Stimulated activated CD4-positive, alpha-beta T cell treated with anti-CD3 and anti-CD28 coated beads, TNF-alpha, amount 100 ng/mL, for 48 hours (primary cell): Measurements from ENCODE around the gene GRID2.
"Not testable (repeated sequence)": the region's sequence is repeated elsewhere in the genome, so short reads cannot be mapped to it uniquely, and the experiment has no call there.

ENCODE experiments used
- DNase-seq, 3 donors: peaks; one replicate each; pipeline ENCODE4 v3.0.0-alpha.2; 2020; ENCODE audit warnings: low read depth in 3 of 3

The GRID2 gene

GRCh38 chr4:92438722-92439121 lies 135.0 kb downstream of the GRID2 start:
- not testable (repeated sequence) for DNase-seq

GRCh38 chr4:92442131-92442530 lies 138.4 kb downstream of the GRID2 start:
- DNase-seq, result not testable (repeated sequence)

- DNase-seq, result not testable (repeated sequence)
Measured at GRCh38 chr4:92444143-92444843, 140.5 kb downstream of the GRID2 start.

- DNase-seq, result no peak
Measured at GRCh38 chr4:92445127-92445526, 141.4 kb downstream of the GRID2 start.

- no peak for DNase-seq
Measured at GRCh38 chr4:92447255-92447905, 143.6 kb downstream of the GRID2 start.

GRCh38 chr4:92448176-92448575 lies 144.4 kb downstream of the GRID2 start:
- not testable (repeated sequence) for DNase-seq

GRCh38 chr4:92450694-92451093 lies 146.9 kb downstream of the GRID2 start:
- DNase-seq, result no peak

- no peak for DNase-seq
Measured at GRCh38 chr4:92451782-92452181, 148.0 kb downstream of the GRID2 start.

- DNase-seq, result not testable (repeated sequence)
Measured at GRCh38 chr4:92452383-92452782, 148.6 kb downstream of the GRID2 start.

- DNase-seq, result no peak
Measured at GRCh38 chr4:92455329-92455839, 151.6 kb downstream of the GRID2 start.

GRCh38 chr4:92455951-92456350 lies 152.2 kb downstream of the GRID2 start:
- DNase-seq, result no peak

- no peak for DNase-seq
Measured at GRCh38 chr4:92461732-92462131, 158.0 kb downstream of the GRID2 start.

GRCh38 chr4:92477298-92477697 lies 173.5 kb downstream of the GRID2 start:
- DNase-seq, result no peak

- DNase-seq, result no peak
Measured at GRCh38 chr4:92483341-92483740, 179.6 kb downstream of the GRID2 start.

- DNase-seq, result no peak
Measured at GRCh38 chr4:92488496-92488895, 184.7 kb downstream of the GRID2 start.

- DNase-seq, result no peak
Measured at GRCh38 chr4:92497141-92497540, 193.4 kb downstream of the GRID2 start.

- DNase-seq, result no peak
Measured at GRCh38 chr4:92501456-92501855, 197.7 kb downstream of the GRID2 start.

- no peak for DNase-seq
Measured at GRCh38 chr4:92506933-92507332, 203.2 kb downstream of the GRID2 start.

- DNase-seq, result no peak
Measured at GRCh38 chr4:92514627-92515026, 210.9 kb downstream of the GRID2 start.

- no peak for DNase-seq
Measured at GRCh38 chr4:92516450-92516849, 212.7 kb downstream of the GRID2 start.

GRCh38 chr4:92519727-92520126 lies 216.0 kb downstream of the GRID2 start:
- DNase-seq, result no peak

- no peak for DNase-seq
Measured at GRCh38 chr4:92520563-92520962, 216.8 kb downstream of the GRID2 start.

- no peak for DNase-seq
Measured at GRCh38 chr4:92521941-92522340, 218.2 kb downstream of the GRID2 start.
